IgD-negative memory B cell (primary cell): ENCODE data around the gene PTPN4. TPM values are rescaled to one million over a fixed set of nuclear protein-coding genes. Genes with fewer than 3 reads are reported as not detected.
"Not testable (repeated sequence)": the region's sequence is repeated elsewhere in the genome, so short reads cannot be mapped to it uniquely, and the experiment has no call there.

ENCODE experiments used
- H3K27ac Mint-ChIP-seq, 3 donors: one replicate each; pipeline ENCODE4 v1.8.0; 2020 to 2022; ENCODE audit warnings: mild to moderate bottlenecking in 3 of 3, mixed read lengths in 3 of 3, moderate library complexity in 1 of 3
- H3K27me3 Mint-ChIP-seq: one replicate; pipeline ENCODE4 v1.8.0; 2021; ENCODE audit warnings: mixed read lengths
- H3K36me3 Mint-ChIP-seq: one replicate; pipeline ENCODE4 v1.8.0; 2020; ENCODE audit warnings: mild to moderate bottlenecking, mixed read lengths
- H3K4me1 Mint-ChIP-seq, 3 donors: one replicate each; pipeline ENCODE4 v1.8.0; 2020 to 2022; ENCODE audit warnings: mixed read lengths in 3 of 3, mild to moderate bottlenecking in 1 of 3
- H3K4me3 Mint-ChIP-seq, 4 donors: one replicate each; pipeline ENCODE4 v1.8.0; 2020 to 2022; ENCODE audit warnings: mild to moderate bottlenecking in 4 of 4, mixed read lengths in 4 of 4, moderate library complexity in 3 of 4
- H3K9me3 Mint-ChIP-seq, 3 donors: one replicate each; pipeline ENCODE4 v1.8.0; 2020 to 2021; ENCODE audit warnings: mixed read lengths in 3 of 3, mild to moderate bottlenecking in 1 of 3
- polyA plus RNA-seq: library from polyadenylated mRNA; unstranded; fragments of 300-500 nt; fragmentation: Illumina TruSeq; gene quantifications from one replicate; pipeline ENCODE4 v1.2.3, GENCODE V29; 2021

The PTPN4 gene
- polyA plus RNA-seq, 1 donor from 2014 or later, result 21.4 TPM

GRCh38 chr2:119800376-119800902 is 40.7 kb downstream of the PTPN4 start:
- Mint-ChIP-seq H3K27ac (no peak overlapping the region), H3K4me3 (no peak overlapping the region), H3K4me1 (peaks cover 19 to 36% (median 21%) of the 10 kb centered on the region in 3 donors), H3K36me3 (peaks cover 5% of the 10 kb centered on the region), H3K9me3 (peaks cover 0 to 4% (median 0%) of the 10 kb centered on the region in 3 donors), H3K27me3 (no peaks in the 10 kb centered on the region)

GRCh38 chr2:119801040-119801439 is 41.3 kb downstream of the PTPN4 start:
- no peaks in the 10 kb centered on the region for H3K27me3 Mint-ChIP-seq
- H3K27ac Mint-ChIP-seq, result no peak overlapping the region
- peaks cover 19 to 36% (median 21%) of the 10 kb centered on the region in 3 donors for H3K4me1 Mint-ChIP-seq
- no peak overlapping the region for H3K4me3 Mint-ChIP-seq
- peaks cover 5% of the 10 kb centered on the region for H3K36me3 Mint-ChIP-seq
- H3K9me3 Mint-ChIP-seq, result peaks cover 0 to 4% (median 0%) of the 10 kb centered on the region in 3 donors

- H3K27me3 Mint-ChIP-seq, H3K9me3 Mint-ChIP-seq, H3K27ac Mint-ChIP-seq, H3K36me3 Mint-ChIP-seq: not testable (repeated sequence)
- Mint-ChIP-seq H3K4me3 (peak overlapping the region in 1 of 4 donors; percentile 58), H3K4me1 (peaks cover 18 to 35% (median 23%) of the 10 kb centered on the region in 3 donors)
Observed at GRCh38 chr2:119801989-119802388, 42.3 kb downstream of the PTPN4 start.

GRCh38 chr2:119803101-119803500 is 43.4 kb downstream of the PTPN4 start:
- Mint-ChIP-seq H3K4me3 (no peak overlapping the region), H3K27me3 (no peaks in the 10 kb centered on the region), H3K9me3 (peaks cover 0 to 4% (median 0%) of the 10 kb centered on the region in 3 donors), H3K27ac (peak overlapping the region in 1 of 3 donors; percentile 9), H3K4me1 (peaks cover 18 to 37% (median 25%) of the 10 kb centered on the region in 3 donors), H3K36me3 (no peaks in the 10 kb centered on the region)

GRCh38 chr2:119804409-119804808 is 44.7 kb downstream of the PTPN4 start:
- peaks cover 18 to 30% (median 22%) of the 10 kb centered on the region in 3 donors for H3K4me1 Mint-ChIP-seq
- H3K27me3 Mint-ChIP-seq, H3K27ac Mint-ChIP-seq, H3K36me3 Mint-ChIP-seq, H3K9me3 Mint-ChIP-seq, H3K4me3 Mint-ChIP-seq: not testable (repeated sequence)

GRCh38 chr2:119808516-119809147 is 48.9 kb downstream of the PTPN4 start:
- H3K27me3 Mint-ChIP-seq, result no peaks in the 10 kb centered on the region
- H3K4me3 Mint-ChIP-seq, result no peak overlapping the region
- peaks cover 6 to 12% (median 12%) of the 10 kb centered on the region in 3 donors for H3K4me1 Mint-ChIP-seq
- no peak overlapping the region for H3K27ac Mint-ChIP-seq
- peaks cover 0 to 4% (median 0%) of the 10 kb centered on the region in 3 donors for H3K9me3 Mint-ChIP-seq
- H3K36me3 Mint-ChIP-seq, result peaks cover 2% of the 10 kb centered on the region

- Mint-ChIP-seq H3K9me3 (peaks cover 0 to under 1% (median 0%) of the 10 kb centered on the region in 3 donors), H3K27me3 (no peaks in the 10 kb centered on the region), H3K4me3 (no peak overlapping the region), H3K27ac (no peak overlapping the region), H3K36me3 (peaks cover 3% of the 10 kb centered on the region), H3K4me1 (peaks cover 7 to 16% (median 13%) of the 10 kb centered on the region in 3 donors)
Observed at GRCh38 chr2:119809339-119810048, 49.8 kb downstream of the PTPN4 start.

GRCh38 chr2:119810049-119810630 is 50.4 kb downstream of the PTPN4 start:
- Mint-ChIP-seq H3K4me1 (peaks cover 7 to 19% (median 13%) of the 10 kb centered on the region in 3 donors), H3K4me3 (no peak overlapping the region), H3K36me3 (peaks cover 3% of the 10 kb centered on the region), H3K27ac (peak overlapping the region in 1 of 3 donors; percentile 54), H3K27me3 (no peaks in the 10 kb centered on the region), H3K9me3 (no peaks in the 10 kb centered on the region)

GRCh38 chr2:119814216-119814615 is 54.5 kb downstream of the PTPN4 start:
- H3K9me3 Mint-ChIP-seq, result peaks cover 2 to 10% (median 4%) of the 10 kb centered on the region in 3 donors
- peaks cover 12% of the 10 kb centered on the region for H3K36me3 Mint-ChIP-seq
- H3K27ac Mint-ChIP-seq, result no peak overlapping the region
- H3K4me3 Mint-ChIP-seq, result no peak overlapping the region
- peaks cover 7 to 15% (median 9%) of the 10 kb centered on the region in 3 donors for H3K4me1 Mint-ChIP-seq
- H3K27me3 Mint-ChIP-seq, result no peaks in the 10 kb centered on the region

GRCh38 chr2:119818792-119819191 is 59.1 kb downstream of the PTPN4 start:
- H3K9me3 Mint-ChIP-seq, result peaks cover 2 to 10% (median 4%) of the 10 kb centered on the region in 3 donors
- peaks cover 11% of the 10 kb centered on the region for H3K36me3 Mint-ChIP-seq
- no peak overlapping the region for H3K4me3 Mint-ChIP-seq
- peaks cover 15 to 19% (median 16%) of the 10 kb centered on the region in 3 donors for H3K4me1 Mint-ChIP-seq
- H3K27ac Mint-ChIP-seq, result no peak overlapping the region
- no peaks in the 10 kb centered on the region for H3K27me3 Mint-ChIP-seq

GRCh38 chr2:119819846-119820245 is 60.1 kb downstream of the PTPN4 start:
- Mint-ChIP-seq H3K36me3 (peaks cover 11% of the 10 kb centered on the region), H3K4me1 (peaks cover 13 to 15% (median 14%) of the 10 kb centered on the region in 3 donors), H3K27me3 (no peaks in the 10 kb centered on the region), H3K4me3 (peak overlapping the region in 1 of 4 donors; percentile 6), H3K27ac (no peak overlapping the region), H3K9me3 (peaks cover 2 to 10% (median 4%) of the 10 kb centered on the region in 3 donors)

GRCh38 chr2:119820275-119820674 is 60.6 kb downstream of the PTPN4 start:
- H3K9me3 Mint-ChIP-seq, result peaks cover 2 to 10% (median 4%) of the 10 kb centered on the region in 3 donors
- peaks cover 11 to 14% (median 13%) of the 10 kb centered on the region in 3 donors for H3K4me1 Mint-ChIP-seq
- H3K27me3 Mint-ChIP-seq, result no peaks in the 10 kb centered on the region
- H3K4me3 Mint-ChIP-seq, result peak overlapping the region in 1 of 4 donors; percentile 6
- peaks cover 11% of the 10 kb centered on the region for H3K36me3 Mint-ChIP-seq
- no peak overlapping the region for H3K27ac Mint-ChIP-seq

GRCh38 chr2:119821266-119821665 is 61.5 kb downstream of the PTPN4 start:
- Mint-ChIP-seq H3K27ac (no peak overlapping the region), H3K36me3 (peaks cover 11% of the 10 kb centered on the region), H3K4me3 (no peak overlapping the region), H3K4me1 (peaks cover 11 to 16% (median 16%) of the 10 kb centered on the region in 3 donors), H3K27me3 (no peaks in the 10 kb centered on the region), H3K9me3 (peaks cover 2 to 10% (median 4%) of the 10 kb centered on the region in 3 donors)

GRCh38 chr2:119823734-119824334 is 64.1 kb downstream of the PTPN4 start:
- H3K4me1 Mint-ChIP-seq, result peaks cover 11 to 16% (median 16%) of the 10 kb centered on the region in 3 donors
- H3K4me3 Mint-ChIP-seq, result no peak overlapping the region
- H3K27ac Mint-ChIP-seq, result no peak overlapping the region
- no peaks in the 10 kb centered on the region for H3K27me3 Mint-ChIP-seq
- H3K9me3 Mint-ChIP-seq, result no peaks in the 10 kb centered on the region
- peaks cover 2% of the 10 kb centered on the region for H3K36me3 Mint-ChIP-seq
